PC-3 (cell line): Measurements from ENCODE around the gene FILIP1L. TPM values are rescaled to one million over a fixed set of nuclear protein-coding genes. Genes with fewer than 3 reads are reported as not detected.

ENCODE experiments used
- ATAC-seq: fragments of 200-7000 bp; cut with Tn5 transposase; 2 replicates; pipeline ENCODE4 v1.9.1; 2020; ENCODE audit warnings: mild to moderate bottlenecking, moderate library complexity
- BruUV-seq: library from RNA; stranded (reverse); fragments of 400-500 nt; replicated peaks from 2 replicates; lab custom pipeline; 2021; lab: Mats Ljungman, UMichigan
- CTCF ChIA-PET: fragments of 300-600 bp; sonication (Branson Sonifier 250); formaldehyde crosslinking; loops from one replicate; lab custom pipeline; 2022; ENCODE audit warnings: antibody characterized with exemption; lab: Charles Lee
- POLR2A ChIA-PET: fragments of 300-600 bp; sonication (Branson Sonifier 250); formaldehyde crosslinking; loops from one replicate; lab custom pipeline; 2022; ENCODE audit warnings: antibody characterized with exemption; ENCODE audit not compliant: unreplicated experiment; lab: Charles Lee
- DNase-seq: peaks from one replicate; pipeline ENCODE4 v3.0.0-alpha.2; 2015
- H2AFZ ChIP-seq: fragments of 300-600 bp; sonication (generic); 2 replicates; pipeline ENCODE4 v1.6.0; 2016; ENCODE audit warnings: antibody characterized with exemption, low read length
- H3F3A ChIP-seq: fragments of 300-600 bp; sonication (generic); one replicate; pipeline ENCODE4 v1.6.0; 2017; ENCODE audit warnings: antibody characterized with exemption, low read length, control low read depth, mild to moderate bottlenecking; ENCODE audit not compliant: unreplicated experiment
- H3K27ac ChIP-seq: fragments of 300-600 bp; sonication (generic); 2 replicates; pipeline ENCODE4 v1.5.1; 2016; ENCODE audit warnings: mild to moderate bottlenecking, low read length
- H3K27me3 ChIP-seq: fragments of 300-600 bp; sonication (generic); 2 replicates; pipeline ENCODE4 v1.6.1; 2016; ENCODE audit warnings: low read length, mixed read lengths
- H3K36me3 ChIP-seq: fragments of 300-600 bp; sonication (generic); 2 replicates; pipeline ENCODE4 v1.6.1; 2016; ENCODE audit warnings: low read depth, mixed run types, low read length, mixed read lengths
- H3K4me1 ChIP-seq: fragments of 300-600 bp; sonication (generic); 2 replicates; pipeline ENCODE4 v1.5.1; 2016; ENCODE audit warnings: low read length; ENCODE audit not compliant: insufficient read depth
- H3K4me2 ChIP-seq: fragments of 300-600 bp; sonication (generic); 2 replicates; pipeline ENCODE4 v1.6.0; 2016; ENCODE audit warnings: low read length
- H3K4me3 ChIP-seq: fragments of 300-600 bp; sonication (generic); 2 replicates; pipeline ENCODE4 v1.5.1; 2016; ENCODE audit warnings: mild to moderate bottlenecking, low read length, mixed read lengths
- H3K79me2 ChIP-seq: fragments of 300-600 bp; sonication (generic); 2 replicates; pipeline ENCODE4 v1.6.1; 2017; ENCODE audit warnings: low read length, mixed read lengths
- H3K9ac ChIP-seq: fragments of 300-600 bp; sonication (generic); 2 replicates; pipeline ENCODE4 v1.6.0; 2016; ENCODE audit warnings: mild to moderate bottlenecking, low read length
- H3K9me2 ChIP-seq: fragments of 300-600 bp; sonication (generic); replicated peaks from 2 replicates; pipeline ENCODE4 v1.6.1; 2016; ENCODE audit warnings: mixed run types, low read length, mixed read lengths
- H3K9me3 ChIP-seq: fragments of 300-600 bp; sonication (generic); 2 replicates; pipeline ENCODE4 v1.6.1; 2016; ENCODE audit warnings: low read length, mixed read lengths
- H4K20me1 ChIP-seq: fragments of 300-600 bp; sonication (generic); 2 replicates; pipeline ENCODE4 v1.6.1; 2016; ENCODE audit warnings: low read length, mixed read lengths
- CTCF ChIP-seq: fragments of 300-600 bp; sonication (generic); conservative IDR thresholded peaks from 2 replicates; pipeline ENCODE4 v1.5.1; 2017; ENCODE audit warnings: antibody characterized with exemption, low read depth, mild to moderate bottlenecking, low read length
- EZH2 ChIP-seq: fragments of 300-600 bp; sonication (generic); IDR thresholded peaks from one replicate; pipeline ENCODE4 v1.6.1; 2017; ENCODE audit warnings: antibody characterized with exemption, mild to moderate bottlenecking, low read length; ENCODE audit not compliant: unreplicated experiment
- EZH2phosphoT487 ChIP-seq: fragments of 300-600 bp; sonication (generic); IDR thresholded peaks from 2 replicates; pipeline ENCODE4 v1.6.1; 2018; ENCODE audit warnings: mild to moderate bottlenecking, antibody characterized with exemption, low read length, borderline replicate concordance
- intact Hi-C: fragments of 100-400 bp; cut with micrococcal nuclease; formaldehyde crosslinking; loops from 2 replicates; pipeline ENCODE4 v1.9.0; 2023
- total RNA-seq: library from RNA; depleted of rRNA; stranded (reverse); fragments of >200 nt; gene quantifications from 2 replicates; pipeline ENCODE4 v1.2.3, GENCODE V29; 2014

The FILIP1L gene
- total RNA-seq, 1 experiment from 2014 or later = not detected

- H3K9ac ChIP-seq = no peak overlapping the region
- peaks cover 12% of the 10 kb centered on the region; the same call in 1 of the 2 replicates for H3K4me1 ChIP-seq
- intact Hi-C loops = no loop called here
- no peak overlapping the region for H2AFZ ChIP-seq
- no peak overlapping the region for H3K4me3 ChIP-seq
- POLR2A ChIA-PET = interaction anchor here (0.6 kb wide), 1 partner anchor 73 kb away, joined by 3 read pairs; no protein-coding TSS in a partner anchor
- H3K9me2 ChIP-seq = no peaks in the 10 kb centered on the region
- 0 out of 2 replicates have a peak, but pooled peaks cover 4% of the 10 kb centered on the region for H3K79me2 ChIP-seq
- BruUV-seq = no TSS peak
- TF ChIP-seq EZH2phosphoT487 = no peak
- TF ChIP-seq CTCF = no peak
- TF ChIP-seq EZH2 = no peak
- ATAC-seq (peak; percentile 49; the same call in 1 of the 2 replicates), DNase-seq (no peak)
- H4K20me1 ChIP-seq = no peaks in the 10 kb centered on the region
- H3K27me3 ChIP-seq = no peaks in the 10 kb centered on the region
- H3F3A ChIP-seq = no peaks in the 10 kb centered on the region
- H3K4me2 ChIP-seq = no peak overlapping the region
- H3K36me3 ChIP-seq = no peaks in the 10 kb centered on the region
- CTCF ChIA-PET = no interaction called here
- no peak overlapping the region for H3K27ac ChIP-seq
- no peaks in the 10 kb centered on the region for H3K9me3 ChIP-seq
Measured at GRCh38 chr3:99934975-99935797, 179.1 kb downstream of the FILIP1L start.

- Histone ChIP-seq H3K4me2 (no peak overlapping the region), H3K36me3 (no peaks in the 10 kb centered on the region), H3K27me3 (no peaks in the 10 kb centered on the region), H3K27ac (no peak overlapping the region), H4K20me1 (no peaks in the 10 kb centered on the region), H3K9ac (no peak overlapping the region), H3K9me2 (no peaks in the 10 kb centered on the region), H2AFZ (no peak overlapping the region), H3K4me3 (no peak overlapping the region), H3K79me2 (0 out of 2 replicates have a peak, but pooled peaks cover 8% of the 10 kb centered on the region), H3K4me1 (peaks cover 21% of the 10 kb centered on the region; the same call in 1 of the 2 replicates), H3F3A (no peaks in the 10 kb centered on the region), H3K9me3 (no peaks in the 10 kb centered on the region)
- ChIA-PET POLR2A (no interaction called here), CTCF (no interaction called here)
- BruUV-seq = no TSS peak
- DNase-seq (no peak), ATAC-seq (no peak)
- intact Hi-C loops = no loop called here
- no peak for TF ChIP-seq EZH2
Measured at GRCh38 chr3:99933971-99934750, 180.1 kb downstream of the FILIP1L start.

GRCh38 chr3:99931059-99931458 is 183.2 kb downstream of the FILIP1L start:
- Histone ChIP-seq H3K4me1 (peaks cover 17% of the 10 kb centered on the region), H3K4me3 (no peak overlapping the region), H3K36me3 (no peaks in the 10 kb centered on the region), H3K9ac (no peak overlapping the region), H3K9me2 (no peaks in the 10 kb centered on the region), H4K20me1 (no peaks in the 10 kb centered on the region), H3K9me3 (no peaks in the 10 kb centered on the region), H3K27me3 (no peaks in the 10 kb centered on the region), H3K27ac (no peak overlapping the region), H3F3A (peaks cover 4% of the 10 kb centered on the region), H3K4me2 (no peak overlapping the region), H2AFZ (no peak overlapping the region), H3K79me2 (0 out of 2 replicates have a peak, but pooled peaks cover 21% of the 10 kb centered on the region)
- ChIA-PET POLR2A (no interaction called here), CTCF (no interaction called here)
- TF ChIP-seq CTCF (no peak), EZH2phosphoT487 (no peak), EZH2 (no peak)
- intact Hi-C loops = no loop called here
- DNase-seq = no peak
- BruUV-seq = no TSS peak
- no peak for ATAC-seq
